Fibroblast of skin of abdomen (primary cell): ENCODE measurements around the gene EMB. TPM values are rescaled to one million over a fixed set of nuclear protein-coding genes. Genes with fewer than 3 reads are reported as not detected.
"Not testable (repeated sequence)": the region's sequence is repeated elsewhere in the genome, so short reads cannot be mapped to it uniquely, and the experiment has no call there.

ENCODE experiments used
- DNase-seq: peaks from one replicate; pipeline ENCODE4 v3.0.0-alpha.2; 2013
- polyA plus RNA-seq, 2 experiments: library from polyadenylated mRNA; unstranded; fragments of 120-200 nt; gene quantifications; one replicate each; pipeline ENCODE4 v1.2.1, GENCODE V29; 2013; ENCODE audit not compliant: insufficient read length in 2 of 2

EMB gene, protein sequence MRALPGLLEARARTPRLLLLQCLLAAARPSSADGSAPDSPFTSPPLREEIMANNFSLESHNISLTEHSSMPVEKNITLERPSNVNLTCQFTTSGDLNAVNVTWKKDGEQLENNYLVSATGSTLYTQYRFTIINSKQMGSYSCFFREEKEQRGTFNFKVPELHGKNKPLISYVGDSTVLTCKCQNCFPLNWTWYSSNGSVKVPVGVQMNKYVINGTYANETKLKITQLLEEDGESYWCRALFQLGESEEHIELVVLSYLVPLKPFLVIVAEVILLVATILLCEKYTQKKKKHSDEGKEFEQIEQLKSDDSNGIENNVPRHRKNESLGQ
- 13.6 TPM for polyA plus RNA-seq (2013, experiment 1 of 2; ENCODE audit: insufficient read length)
- 12.9 TPM for polyA plus RNA-seq (2013, experiment 2 of 2; ENCODE audit: insufficient read length)

GRCh38 chr5:50440651-50441492, at the start of gene EMB:
Gene EMB (minus strand): TSS chr5:50441288. CDS start chr5:50441151, 137 bp downstream.
- peak; percentile 52 for DNase-seq

GRCh38 chr5:50489491-50489890, 48.4 kb upstream of the EMB start:
- DNase-seq = not testable (repeated sequence)

- not testable (repeated sequence) for DNase-seq
Observed at GRCh38 chr5:50478790-50479189, 37.7 kb upstream of the EMB start.

DNA sequence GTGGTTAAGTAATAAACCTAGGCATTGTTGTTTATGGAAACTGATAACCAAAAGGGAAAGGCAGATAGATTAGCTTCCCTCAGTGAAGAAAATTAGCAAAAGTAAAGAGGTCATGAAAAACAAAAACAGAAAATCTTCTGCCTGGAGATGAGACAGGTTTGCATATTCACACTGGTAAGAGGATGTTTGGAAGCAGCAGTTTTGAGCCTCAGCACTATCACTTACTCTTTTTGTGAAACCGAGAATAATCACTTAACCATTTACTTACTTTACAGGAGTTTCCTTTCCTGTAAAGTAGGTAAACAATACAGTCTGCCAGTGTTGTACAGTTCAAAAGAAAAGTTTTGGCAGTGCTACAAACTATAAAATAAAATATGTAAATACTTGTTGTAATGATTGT, 35.5 kb upstream of the EMB start:
- no peak for DNase-seq

DNA sequence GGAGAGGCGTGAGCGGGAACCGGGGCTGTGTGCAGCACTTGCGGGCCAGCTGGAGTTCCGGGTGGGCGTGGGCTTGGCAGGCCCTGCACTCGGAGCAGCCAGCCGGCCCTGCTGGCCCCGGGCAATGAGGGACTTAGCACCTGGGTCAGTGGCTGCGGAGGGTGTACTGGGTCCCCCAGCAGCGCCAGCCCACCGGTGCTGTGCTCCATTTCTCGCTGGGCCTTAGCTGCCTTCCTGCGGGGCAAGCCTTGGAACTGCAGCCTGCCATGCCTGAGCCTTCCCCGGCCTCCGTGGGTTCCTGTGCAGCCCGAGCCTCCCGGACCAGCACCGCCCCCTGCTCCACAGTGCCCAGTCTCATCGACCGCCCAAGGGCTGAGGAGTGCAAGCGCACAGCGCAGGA, 23.9 kb upstream of the EMB start:
- DNase-seq = not testable (repeated sequence)

- DNase-seq = no peak
Observed at GRCh38 chr5:50463726-50464125, 22.6 kb upstream of the EMB start.

DNA sequence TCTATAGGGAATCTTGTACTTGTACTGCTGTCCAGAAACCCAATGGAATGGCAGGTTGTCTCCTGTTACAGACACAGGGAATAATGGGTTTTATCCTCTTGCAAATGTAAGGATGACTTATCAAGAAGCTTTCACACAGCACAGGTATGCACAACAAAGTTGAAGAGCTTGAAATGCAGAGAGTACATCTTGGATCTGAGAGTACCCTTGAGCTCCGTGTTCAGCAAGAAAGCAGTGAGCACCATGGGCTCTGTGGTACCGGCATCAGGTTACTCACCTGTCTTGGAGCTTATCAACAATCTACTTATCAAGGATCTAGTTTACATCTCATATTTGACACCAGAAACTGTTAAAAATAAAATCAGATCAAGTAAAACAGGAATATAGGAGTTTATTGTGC, 22.0 kb upstream of the EMB start:
- DNase-seq = no peak

DNA sequence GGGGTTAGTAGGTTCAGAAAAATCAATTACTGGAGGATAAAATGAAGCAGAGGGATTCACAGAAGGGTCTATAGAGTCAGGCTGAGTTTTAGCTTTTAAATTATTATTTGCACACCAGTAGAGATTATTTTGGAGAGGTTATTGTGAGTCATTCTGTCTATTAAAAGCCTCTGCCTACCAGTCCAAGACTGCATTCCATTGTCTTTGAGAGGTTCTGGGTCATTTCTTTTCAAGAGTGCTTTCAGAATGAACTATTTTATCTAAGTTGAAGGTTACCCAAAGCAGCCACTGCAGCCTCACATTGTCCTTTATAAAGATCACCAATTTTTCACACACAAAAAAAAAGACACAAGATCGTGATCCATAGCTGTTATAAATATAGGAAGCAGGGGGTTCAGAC, 21.5 kb upstream of the EMB start:
- not testable (repeated sequence) for DNase-seq

DNA sequence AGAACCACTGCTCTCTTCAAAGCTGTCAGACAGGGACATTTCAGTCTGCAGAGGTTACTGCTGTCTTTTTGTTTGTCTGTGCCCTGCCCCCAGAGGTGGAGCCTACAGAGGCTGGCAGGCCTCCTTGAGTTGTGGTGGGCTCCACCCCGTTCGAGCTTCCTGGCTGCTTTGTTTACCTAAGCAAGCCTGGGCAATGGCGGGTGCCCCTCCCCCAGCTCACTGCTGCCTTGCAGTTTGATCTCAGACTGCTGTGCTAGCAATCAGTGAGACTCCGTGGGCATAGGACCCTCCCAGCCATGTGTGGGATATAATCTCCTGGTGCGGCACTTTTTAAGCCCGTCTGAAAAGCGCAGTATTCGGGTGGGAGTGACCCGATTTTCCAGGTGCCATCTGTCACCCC, 17.3 kb upstream of the EMB start:
- DNase-seq = not testable (repeated sequence)

- not testable (repeated sequence) for DNase-seq
Observed at GRCh38 chr5:50449241-50449640, 8.2 kb upstream of the EMB start.

DNA sequence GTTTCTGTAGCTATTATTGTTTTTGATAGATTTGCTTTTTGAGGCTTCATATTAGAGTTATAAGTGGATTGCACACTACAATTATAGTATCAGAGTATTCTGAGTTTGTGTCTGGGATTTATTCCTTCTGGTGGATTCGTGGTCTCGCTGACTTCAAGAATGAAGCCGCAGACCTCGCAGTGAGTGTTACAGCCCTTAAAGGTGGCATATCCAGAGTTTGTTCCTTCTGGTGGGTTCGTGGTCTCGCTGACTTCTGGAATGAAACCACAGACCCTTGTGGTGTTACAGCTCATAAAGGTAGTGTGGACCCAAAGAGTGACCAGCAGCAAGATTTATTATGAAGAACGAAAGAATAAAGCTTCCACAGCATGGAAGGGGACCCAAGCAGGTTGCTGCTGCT, 6.9 kb upstream of the EMB start:
- no peak for DNase-seq

DNA sequence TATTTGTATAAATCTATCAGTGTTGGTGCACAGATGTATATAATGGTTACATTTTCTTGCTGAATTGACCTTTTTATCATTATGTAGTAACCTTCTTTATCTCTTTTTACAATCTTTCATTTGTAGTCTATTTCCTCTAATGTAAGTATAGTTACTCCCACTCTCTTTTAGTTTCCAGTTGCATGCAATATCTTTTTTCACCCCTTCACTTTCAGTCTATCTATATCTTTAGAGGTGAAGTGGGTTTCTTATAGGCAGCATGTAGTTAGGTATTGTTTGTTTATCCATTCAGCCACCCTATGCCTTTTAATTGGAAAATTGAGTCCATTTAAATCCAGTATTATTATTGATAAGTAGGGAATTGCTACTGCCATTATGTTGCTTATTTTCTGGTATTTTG, 6.1 kb upstream of the EMB start:
- DNase-seq = no peak

DNA sequence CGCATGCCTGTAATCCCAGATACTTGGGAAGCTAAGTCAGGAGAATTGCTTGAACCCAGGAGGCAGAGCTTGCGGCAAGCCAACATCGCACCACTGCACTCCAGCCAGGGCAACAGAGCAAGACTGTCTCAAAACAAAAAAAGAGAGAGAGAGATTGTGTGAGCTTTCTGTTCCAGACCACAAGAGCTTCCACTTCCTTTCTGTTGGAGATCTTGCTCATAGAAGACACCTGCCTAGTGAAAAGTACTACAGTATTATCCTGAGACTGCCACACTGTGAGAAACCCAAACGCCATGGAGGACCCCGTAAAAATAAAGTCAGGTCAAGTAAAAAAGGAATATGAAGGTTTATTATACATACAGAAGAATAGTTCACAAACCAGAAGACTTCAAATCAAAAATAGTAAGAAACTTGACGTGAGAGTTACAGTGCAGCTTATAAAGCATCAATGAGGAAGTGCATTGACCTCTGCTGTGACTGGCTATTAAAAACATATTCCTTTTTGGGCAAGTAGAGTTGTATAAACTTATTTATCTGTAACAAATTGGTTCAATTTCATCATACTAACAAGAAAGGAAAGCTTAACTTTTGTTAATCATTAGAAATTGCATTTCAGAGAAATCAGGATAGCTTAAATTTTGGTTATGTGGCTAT, 4.3 kb upstream of the EMB start:
- no peak for DNase-seq

GRCh38 chr5:50442559-50443539, 1.8 kb upstream of the EMB start:
- DNase-seq = peak; percentile 19

DNA sequence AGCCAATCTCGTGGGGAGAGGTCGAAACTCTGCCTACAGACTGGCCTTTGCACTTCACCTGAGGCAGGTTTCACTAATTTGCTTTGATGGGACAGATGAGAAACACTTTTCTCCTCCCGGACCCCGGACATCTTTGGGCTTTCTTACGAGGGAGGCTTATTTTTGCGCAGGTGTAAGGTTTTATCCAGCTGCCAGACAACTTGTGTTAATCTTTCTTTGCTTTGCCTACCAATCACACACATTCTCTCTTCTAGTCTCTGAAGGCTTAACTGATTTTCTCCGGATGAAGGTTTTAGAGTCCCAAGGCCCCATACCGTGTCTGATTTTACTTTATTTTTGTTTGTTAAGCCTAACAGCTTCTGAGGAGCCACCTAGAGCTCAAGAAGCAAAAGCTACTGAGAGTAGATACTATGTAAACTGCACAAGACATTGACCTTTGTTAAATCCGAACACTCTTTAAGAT, 436 bp upstream of the EMB start:
- no peak for DNase-seq

GRCh38 chr5:50439221-50439620, 1.9 kb downstream of the EMB start:
- DNase-seq = no peak

- not testable (repeated sequence) for DNase-seq
Observed at GRCh38 chr5:50438060-50438459, 3.0 kb downstream of the EMB start.

GRCh38 chr5:50435168-50435567, 5.9 kb downstream of the EMB start:
- DNase-seq = no peak

- peak; percentile 40 for DNase-seq
Observed at GRCh38 chr5:50431133-50431904, 9.8 kb downstream of the EMB start.

- DNase-seq = not testable (repeated sequence)
Observed at GRCh38 chr5:50423100-50423799, 17.8 kb downstream of the EMB start.
